KMS-11 (cell line): ENCODE measurements around the gene GMPPA.

Experiments
- H2AFZ ChIP-seq: fragments of 200-600 bp; sonication (generic); 2 replicates; pipeline ENCODE4 v1.6.1; 2016; ENCODE audit warnings: antibody characterized with exemption, mixed run types, low read depth
- H3K27ac ChIP-seq: fragments of 200-600 bp; sonication (generic); 2 replicates; pipeline ENCODE4 v1.6.1; 2016; ENCODE audit warnings: mild to moderate bottlenecking, mixed run types
- H3K27me3 ChIP-seq: fragments of 200-600 bp; sonication (generic); 2 replicates; pipeline ENCODE4 v1.6.1; 2017; ENCODE audit warnings: mild to moderate bottlenecking, low read depth, mixed run types, moderate library complexity; ENCODE audit not compliant: insufficient read depth
- H3K36me3 ChIP-seq: fragments of 200-600 bp; sonication (generic); 2 replicates; pipeline ENCODE4 v1.6.1; 2017; ENCODE audit warnings: mild to moderate bottlenecking, mixed run types; ENCODE audit not compliant: insufficient read depth
- H3K4me1 ChIP-seq: fragments of 200-600 bp; sonication (generic); 2 replicates; pipeline ENCODE4 v1.6.1; 2016; ENCODE audit warnings: mild to moderate bottlenecking, low read depth, mixed run types; ENCODE audit not compliant: poor library complexity, severe bottlenecking
- H3K4me2 ChIP-seq: fragments of 200-600 bp; sonication (generic); 2 replicates; pipeline ENCODE4 v1.7.0; 2016; ENCODE audit warnings: mild to moderate bottlenecking, mixed run types
- H3K4me3 ChIP-seq: fragments of 200-600 bp; sonication (generic); IDR thresholded peaks from 2 replicates; pipeline ENCODE4 v1.6.1; 2017; ENCODE audit warnings: low read depth, low read length, mixed read lengths; ENCODE audit not compliant: insufficient read depth
- H3K79me2 ChIP-seq: fragments of 200-600 bp; sonication (generic); 2 replicates; pipeline ENCODE4 v1.6.1; 2016; ENCODE audit warnings: low read depth, mixed run types; ENCODE audit not compliant: insufficient read depth
- H3K9ac ChIP-seq: fragments of 200-600 bp; sonication (generic); 2 replicates; pipeline ENCODE4 v1.6.1; 2016; ENCODE audit warnings: mild to moderate bottlenecking, mixed run types
- H4K20me1 ChIP-seq: fragments of 200-600 bp; sonication (generic); 2 replicates; pipeline ENCODE4 v1.6.1; 2016; ENCODE audit warnings: mild to moderate bottlenecking, mixed run types; ENCODE audit not compliant: insufficient read depth
- CTCF ChIP-seq: fragments of 200-600 bp; sonication (generic); conservative IDR thresholded peaks from 2 replicates; pipeline ENCODE4 v1.6.1; 2017; ENCODE audit warnings: low read depth, mild to moderate bottlenecking, antibody characterized with exemption, low read length, moderate library complexity, mixed read lengths

GMPPA gene

DNA sequence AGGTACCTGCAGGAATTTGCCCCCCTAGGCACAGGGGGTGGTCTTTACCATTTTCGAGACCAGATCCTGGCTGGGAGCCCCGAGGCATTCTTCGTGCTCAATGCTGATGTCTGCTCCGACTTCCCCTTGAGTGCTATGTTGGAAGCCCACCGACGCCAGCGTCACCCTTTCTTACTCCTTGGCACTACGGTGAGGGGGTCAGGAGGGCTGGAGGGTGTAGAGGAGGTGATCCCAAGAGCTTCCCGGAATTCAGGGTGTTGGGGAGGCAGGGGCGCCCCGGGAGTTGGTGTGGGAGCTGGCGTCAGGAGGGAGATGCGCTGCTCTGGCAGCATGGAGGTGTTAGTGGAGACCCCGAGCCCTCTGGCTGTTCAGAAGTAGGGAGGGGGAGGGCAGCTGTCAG is 3.2 kb downstream of the GMPPA start:
- Histone ChIP-seq H3K4me1 (peaks cover 7% of the 10 kb centered on the region), H3K4me3 (no peak overlapping the region), H2AFZ (no peak overlapping the region), H3K36me3 (no peaks in the 10 kb centered on the region), H3K27me3 (no peaks in the 10 kb centered on the region; the same call in 1 of the 2 replicates), H3K79me2 (no peaks in the 10 kb centered on the region), H4K20me1 (no peaks in the 10 kb centered on the region), H3K4me2 (no peak overlapping the region), H3K27ac (no peak overlapping the region), H3K9ac (no peak overlapping the region)
- TF ChIP-seq CTCF: no peak

DNA sequence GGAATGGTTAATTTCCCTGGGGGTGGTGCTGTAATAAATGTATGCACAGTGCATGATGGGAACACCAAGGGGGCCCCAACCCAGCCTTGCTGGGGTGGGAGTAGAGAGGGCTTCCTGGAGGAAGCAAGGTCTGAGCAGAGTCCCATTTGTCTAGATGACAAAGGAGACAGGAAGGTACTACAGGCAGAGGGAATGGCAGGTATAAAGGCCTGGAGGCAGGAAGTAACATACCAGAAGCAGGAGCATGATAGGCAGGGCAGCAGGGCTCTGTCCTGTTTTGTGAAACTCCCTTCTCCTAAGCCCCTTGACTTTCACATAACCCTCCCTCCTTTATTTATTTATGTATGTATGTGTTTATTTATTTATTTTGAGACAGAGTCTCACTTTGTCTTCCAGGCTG is 3.9 kb downstream of the GMPPA start:
- TF ChIP-seq CTCF: no peak

DNA sequence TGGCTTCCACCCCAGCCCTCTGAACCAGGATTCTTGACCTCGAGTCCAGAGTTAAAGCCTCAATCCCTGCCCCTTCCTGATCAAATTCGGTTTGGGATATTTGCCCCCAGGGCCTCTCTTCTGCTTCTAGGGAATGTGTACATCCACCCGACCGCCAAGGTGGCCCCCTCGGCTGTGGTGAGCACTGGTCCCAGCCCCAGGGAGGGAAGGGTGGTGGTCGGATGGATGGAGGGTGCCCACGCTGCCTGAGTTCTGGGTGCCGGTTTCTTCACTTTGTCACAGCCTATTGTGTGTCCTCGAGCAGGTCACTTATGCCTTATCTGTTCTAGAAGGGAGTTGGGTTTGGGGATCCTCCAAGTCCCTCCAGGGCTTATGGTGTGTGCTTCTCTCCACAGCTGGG is 6.9 kb downstream of the GMPPA start:
- H3K4me2 ChIP-seq: no peak overlapping the region
- H3K9ac ChIP-seq: no peak overlapping the region
- H3K4me1 ChIP-seq: peaks cover 5% of the 10 kb centered on the region
- no peaks in the 10 kb centered on the region for H3K36me3 ChIP-seq
- H3K79me2 ChIP-seq: no peaks in the 10 kb centered on the region
- no peak for TF ChIP-seq CTCF
- peaks cover 10% of the 10 kb centered on the region; the same call in 1 of the 2 replicates for H3K27me3 ChIP-seq
- H3K4me3 ChIP-seq: no peak overlapping the region
- no peaks in the 10 kb centered on the region for H4K20me1 ChIP-seq
- no peak overlapping the region for H2AFZ ChIP-seq
- no peak overlapping the region for H3K27ac ChIP-seq

More for the DNA sequence above, 3.9 kb downstream of the GMPPA start:
- H3K9ac ChIP-seq: no peak overlapping the region
- H3K79me2 ChIP-seq: no peaks in the 10 kb centered on the region
- H3K27ac ChIP-seq: no peak overlapping the region
- no peaks in the 10 kb centered on the region for H3K36me3 ChIP-seq
- no peak overlapping the region for H3K4me2 ChIP-seq
- H3K4me3 ChIP-seq: no peak overlapping the region
- no peak overlapping the region for H2AFZ ChIP-seq
- no peaks in the 10 kb centered on the region for H4K20me1 ChIP-seq
- no peaks in the 10 kb centered on the region; the same call in 1 of the 2 replicates for H3K27me3 ChIP-seq
- H3K4me1 ChIP-seq: peaks cover 7% of the 10 kb centered on the region

- no peak for TF ChIP-seq CTCF
- Histone ChIP-seq H3K79me2 (no peaks in the 10 kb centered on the region), H3K27me3 (peaks cover 14% of the 10 kb centered on the region; the same call in 1 of the 2 replicates), H3K4me2 (no peak overlapping the region), H3K9ac (no peak overlapping the region), H3K4me3 (no peak overlapping the region), H3K4me1 (peaks cover 5% of the 10 kb centered on the region), H2AFZ (no peak overlapping the region), H4K20me1 (no peaks in the 10 kb centered on the region), H3K36me3 (no peaks in the 10 kb centered on the region), H3K27ac (no peak overlapping the region)
Observed at GRCh38 chr2:219506153-219506801, 7.6 kb downstream of the GMPPA start.
